ENCODE data around the gene SLC3A2. TPM values are rescaled to one million over a fixed set of nuclear protein-coding genes. Genes with fewer than 3 reads are reported as not detected.

The SLC3A2 gene
- total RNA-seq, 1 experiment from 2014 or later, result 239 TPM

DNA sequence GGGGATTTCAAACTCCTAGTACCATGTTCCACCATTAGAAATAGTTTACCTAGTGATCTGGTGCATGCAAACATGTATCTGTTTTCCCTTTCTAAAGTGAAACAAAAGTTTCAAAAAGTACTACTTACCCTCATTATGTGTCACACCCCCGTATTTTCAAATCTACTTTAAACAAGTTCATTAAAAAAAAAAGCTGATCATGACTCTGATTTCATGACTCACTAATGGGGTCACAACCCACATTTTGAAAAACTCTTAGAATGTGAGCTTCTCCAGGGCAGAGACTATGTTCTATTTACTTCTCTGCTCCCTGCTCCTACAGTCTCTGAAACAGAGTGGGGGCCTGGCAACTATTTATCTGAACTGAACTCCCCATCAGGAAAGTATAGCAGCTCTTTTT is 22.2 kb downstream of the SLC3A2 start:
- in situ Hi-C loops (cut with HindIII; ENCODE audit: low sequenced_read_pairs), result no loop called here
- no peak for DNase-seq (ENCODE audit: low spot score)

GRCh38 chr11:62905296-62905695 is 24.6 kb downstream of the SLC3A2 start:
- in situ Hi-C loops (cut with HindIII; ENCODE audit: low sequenced_read_pairs), result no loop called here
- no peak for DNase-seq (ENCODE audit: low spot score)

- DNase-seq (ENCODE audit: low spot score), result peak; percentile 90
- in situ Hi-C loops (cut with HindIII; ENCODE audit: low sequenced_read_pairs), result no loop called here
Measured at GRCh38 chr11:62905927-62906531, 25.3 kb downstream of the SLC3A2 start.

- in situ Hi-C loops (cut with HindIII; ENCODE audit: low sequenced_read_pairs), result no loop called here
- DNase-seq (ENCODE audit: low spot score), result no peak
Measured at GRCh38 chr11:62908468-62909072, 27.9 kb downstream of the SLC3A2 start.

- in situ Hi-C loops (cut with HindIII; ENCODE audit: low sequenced_read_pairs), result no loop called here
Measured at GRCh38 chr11:62909107-62909894, 28.6 kb downstream of the SLC3A2 start.

GRCh38 chr11:62910141-62910882 is 29.6 kb downstream of the SLC3A2 start:
- in situ Hi-C loops (cut with HindIII; ENCODE audit: low sequenced_read_pairs), result no loop called here
- peak; percentile 45 for DNase-seq (ENCODE audit: low spot score)

More at GRCh38 chr11:62909107-62909894, 28.6 kb downstream of the SLC3A2 start:
- no peak for DNase-seq (ENCODE audit: low spot score)

GRCh38 chr11:62911137-62912130 is 30.7 kb downstream of the SLC3A2 start:
- no peak for DNase-seq (ENCODE audit: low spot score)
- in situ Hi-C loops (cut with HindIII; ENCODE audit: low sequenced_read_pairs), result no loop called here

DNA sequence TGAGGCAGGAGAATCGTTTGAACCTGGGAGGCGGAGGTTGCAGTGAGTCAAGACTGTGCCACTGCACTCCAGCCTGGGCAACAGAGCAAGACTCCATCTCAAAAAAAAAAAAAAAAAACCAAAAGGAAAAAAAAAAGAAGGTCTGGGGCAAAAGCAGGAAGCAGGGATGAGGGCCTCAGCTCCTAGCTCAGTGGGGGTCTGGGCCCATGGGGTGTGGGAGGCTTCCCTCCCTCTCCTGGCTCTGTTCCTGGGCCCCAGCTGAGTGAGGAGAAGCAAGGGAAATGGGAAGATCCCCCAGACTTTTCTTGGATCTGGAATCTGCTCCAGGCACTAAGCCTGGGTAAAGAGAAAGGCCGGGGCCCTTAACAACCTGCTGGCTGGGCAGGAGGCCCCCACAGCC is 31.6 kb downstream of the SLC3A2 start:
- DNase-seq (ENCODE audit: low spot score), result no peak
- in situ Hi-C loops (cut with HindIII; ENCODE audit: low sequenced_read_pairs), result no loop called here

DNA sequence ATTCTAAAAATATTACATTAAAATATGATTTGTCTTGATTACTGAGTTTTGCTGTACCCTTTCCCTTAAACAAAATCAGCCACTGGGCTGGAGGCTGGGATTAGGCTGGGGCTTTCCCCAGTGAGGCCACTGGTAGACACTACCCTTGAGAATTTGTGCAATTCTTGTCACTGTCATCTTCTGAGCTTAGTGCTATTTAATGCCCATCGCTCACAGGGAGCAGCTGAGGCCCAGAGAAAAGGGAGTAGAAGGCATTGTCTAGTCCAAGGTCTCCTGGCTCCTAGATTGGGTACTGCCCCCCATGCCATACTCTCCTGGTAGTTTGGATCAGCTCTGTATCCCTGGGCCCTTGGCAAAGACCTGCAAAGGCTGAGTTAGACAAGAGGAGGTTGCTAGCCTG is 33.7 kb downstream of the SLC3A2 start:
- no peak for DNase-seq (ENCODE audit: low spot score)
- in situ Hi-C loops (cut with HindIII; ENCODE audit: low sequenced_read_pairs), result no loop called here

GRCh38 chr11:62917906-62918502 is 37.3 kb downstream of the SLC3A2 start:
- DNase-seq (ENCODE audit: low spot score), result no peak
- in situ Hi-C loops (cut with HindIII; ENCODE audit: low sequenced_read_pairs), result no loop called here

GRCh38 chr11:62918531-62918930 is 37.8 kb downstream of the SLC3A2 start:
- in situ Hi-C loops (cut with HindIII; ENCODE audit: low sequenced_read_pairs), result no loop called here

DNA sequence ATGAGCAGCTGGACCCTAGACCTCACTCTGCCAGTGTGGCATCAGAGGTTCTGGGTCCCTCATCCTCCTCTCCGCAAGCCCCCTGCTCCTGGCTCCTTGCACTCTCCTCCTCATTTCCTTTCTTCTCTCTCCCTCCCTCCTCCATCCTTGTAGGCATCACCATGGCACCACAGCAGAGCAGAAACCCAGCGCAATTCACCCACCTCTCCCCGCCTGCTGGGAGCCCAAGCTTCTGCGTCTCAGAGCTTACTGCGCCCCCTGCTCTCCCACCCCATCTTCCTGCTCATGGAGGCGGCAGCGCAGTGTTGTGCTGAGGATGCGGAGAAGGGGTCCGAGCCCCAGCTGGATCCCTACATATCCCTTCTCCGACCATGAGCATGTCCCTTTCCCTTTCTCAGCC is 38.8 kb downstream of the SLC3A2 start:
- in situ Hi-C loops (cut with HindIII; ENCODE audit: low sequenced_read_pairs), result no loop called here
- no peak for DNase-seq (ENCODE audit: low spot score)

More at GRCh38 chr11:62918531-62918930, 37.8 kb downstream of the SLC3A2 start:
- DNase-seq (ENCODE audit: low spot score), result no peak

DNA sequence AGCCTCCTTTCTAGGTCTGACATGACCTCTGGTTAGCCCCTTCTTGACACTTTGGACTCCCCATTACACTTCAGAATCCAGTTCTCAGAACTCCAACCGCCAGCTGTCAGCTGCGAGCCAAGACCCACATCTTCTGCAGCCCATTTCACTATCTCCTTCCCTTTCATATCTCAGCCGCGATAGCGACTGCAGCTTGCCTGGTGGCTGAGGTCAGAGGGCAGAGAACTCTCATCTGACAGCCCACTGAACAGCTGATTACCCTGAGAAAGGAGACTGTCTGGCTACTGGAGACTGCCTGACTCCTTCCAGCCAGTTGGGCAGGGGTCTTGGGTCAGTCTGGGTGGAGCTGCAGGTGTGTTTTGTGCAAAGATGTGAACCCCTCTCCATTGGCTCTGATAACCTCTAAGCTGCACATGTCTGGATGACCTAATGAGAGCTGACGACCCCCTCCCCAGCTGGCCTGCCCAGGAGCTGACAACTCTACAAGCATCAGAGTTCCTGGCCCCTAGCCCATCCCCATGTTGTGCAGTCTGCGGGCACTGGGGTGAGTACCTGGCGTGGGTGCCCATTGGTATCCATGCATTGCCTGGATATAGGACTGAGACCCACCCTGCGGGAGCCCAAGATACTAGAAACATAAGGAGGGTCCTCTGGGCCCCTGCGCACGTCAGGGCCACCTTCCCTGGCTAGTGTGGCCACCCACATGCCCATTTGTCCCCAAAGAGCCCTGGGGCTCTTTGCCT is 39.4 kb downstream of the SLC3A2 start:
- in situ Hi-C loops (cut with HindIII; ENCODE audit: low sequenced_read_pairs), result loop anchor here (5.0 kb wide), 1 partner anchor 87 kb away; no protein-coding TSS in a partner anchor
- DNase-seq (ENCODE audit: low spot score), result no peak

DNA sequence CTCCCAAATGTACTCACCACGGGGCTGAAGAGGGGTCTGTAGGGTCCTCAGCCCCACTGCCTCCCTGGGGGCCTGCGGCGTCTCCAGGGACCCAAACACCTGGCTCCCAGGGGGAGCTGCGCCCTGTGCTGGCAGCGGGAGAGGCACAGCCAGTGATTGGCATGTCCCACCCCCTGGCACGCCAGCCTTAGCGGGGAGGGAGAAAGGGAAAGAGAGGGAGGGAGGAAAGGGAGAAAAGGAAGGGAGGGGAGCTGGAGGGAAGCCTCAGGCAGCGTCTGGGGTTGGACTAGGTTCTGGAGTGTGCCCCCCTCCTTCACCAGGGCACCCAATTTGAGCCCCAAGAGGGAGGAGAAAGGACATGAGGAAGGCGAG is 40.5 kb downstream of the SLC3A2 start, which contains the start of gene CHRM1:
Gene CHRM1 (minus strand): TSS at position 163 of the 372 bp plus-strand sequence. CDS start 10,263 bp downstream, outside the sequence.
- in situ Hi-C loops (cut with HindIII; ENCODE audit: low sequenced_read_pairs), result loop anchor here (5.0 kb wide), 1 partner anchor 86 kb away; no protein-coding TSS in a partner anchor
- no peak for DNase-seq (ENCODE audit: low spot score)

DNA sequence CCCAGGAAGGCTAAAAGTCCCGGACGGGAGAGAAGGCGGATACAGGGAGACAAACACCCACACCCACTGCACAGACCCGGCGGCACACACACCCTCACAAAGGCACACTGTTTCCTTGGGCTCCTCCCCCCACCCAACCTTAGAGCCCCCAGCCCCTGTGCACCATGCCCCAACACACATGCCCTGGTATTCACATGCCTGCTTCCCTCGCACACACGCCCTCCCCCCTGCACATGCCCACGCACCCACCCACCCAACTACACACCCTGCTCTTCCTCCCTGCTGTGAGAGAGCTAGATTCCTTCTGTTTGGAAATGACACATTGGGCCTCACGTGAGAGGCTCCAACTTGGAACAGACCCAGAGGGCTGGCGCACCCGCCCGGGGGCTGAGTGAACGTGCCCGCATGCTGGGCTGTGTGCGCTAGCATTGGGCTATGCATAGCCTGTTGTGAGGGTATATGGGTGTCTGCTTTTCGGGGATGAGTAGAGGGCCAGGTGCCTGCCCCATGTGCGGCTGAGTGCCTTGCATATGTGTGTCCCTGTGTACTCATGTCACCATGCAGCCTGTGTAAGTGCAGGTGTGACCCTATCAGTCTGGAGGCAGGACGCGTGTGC is 41.0 kb downstream of the SLC3A2 start:
- DNase-seq (ENCODE audit: low spot score), result no peak
- in situ Hi-C loops (cut with HindIII; ENCODE audit: low sequenced_read_pairs), result loop anchor here (5.0 kb wide), 1 partner anchor 86 kb away; no protein-coding TSS in a partner anchor

GRCh38 chr11:62922189-62922589 is 41.5 kb downstream of the SLC3A2 start:
- in situ Hi-C loops (cut with HindIII; ENCODE audit: low sequenced_read_pairs), result loop anchor here (5.0 kb wide), 1 partner anchor 85 kb away; no protein-coding TSS in a partner anchor
- no peak for DNase-seq (ENCODE audit: low spot score)

All from G401 (cell line).